T-helper 17 cell (primary cell): ENCODE results near the gene STMN3. TPM values are rescaled to one million over a fixed set of nuclear protein-coding genes. Genes with fewer than 3 reads are reported as not detected.
"Not testable (repeated sequence)": the region's sequence is repeated elsewhere in the genome, so short reads cannot be mapped to it uniquely, and the experiment has no call there.

ENCODE experiments used
- ATAC-seq: fragments of 150-1000 bp; cut with Tn5 transposase; 2 replicates; pipeline ENCODE4 v1.10.0; 2021; ENCODE audit warnings: mild to moderate bottlenecking, moderate library complexity
- DNase-seq, 3 donors: peaks; one replicate each; pipeline versions ENCODE4 v3.0.0 to v3.0.0-alpha.2; 2020 to 2021
- H3K9me3 ChIP-seq: one replicate; pipeline ENCODE4 v1.7.0; 2013; ENCODE audit warnings: low read length, mild to moderate bottlenecking; ENCODE audit not compliant: control insufficient read depth, poor library complexity, severe bottlenecking
- H3K27ac Mint-ChIP-seq: one replicate; pipeline ENCODE4 v1.8.0; 2022; ENCODE audit warnings: mild to moderate bottlenecking, moderate library complexity, mixed read lengths
- H3K27me3 Mint-ChIP-seq: one replicate; pipeline ENCODE4 v1.8.0; 2022; ENCODE audit warnings: mixed read lengths
- H3K36me3 Mint-ChIP-seq: one replicate; pipeline ENCODE4 v1.8.0; 2022; ENCODE audit warnings: low read depth, mixed read lengths
- H3K4me1 Mint-ChIP-seq: one replicate; pipeline ENCODE4 v1.8.0; 2022; ENCODE audit warnings: mild to moderate bottlenecking, mixed read lengths
- H3K4me3 Mint-ChIP-seq: one replicate; pipeline ENCODE4 v1.8.0; 2022; ENCODE audit warnings: mild to moderate bottlenecking, moderate library complexity, mixed read lengths
- total RNA-seq, 4 donors: library from RNA in 2 of 4; stranded (reverse) in 2 of 4; gene quantifications; one replicate each; pipeline ENCODE4 v1.2.3 and lab custom pipeline; 2022 to 2026

STMN3 gene
- total RNA-seq, 2 donors from 2014 or later: 51.0 to 67.4 TPM

- Mint-ChIP-seq H3K4me3 (no peak overlapping the region), H3K4me1 (peaks cover 15% of the 10 kb centered on the region), H3K27me3 (no peaks in the 10 kb centered on the region), H3K27ac (no peak overlapping the region), H3K36me3 (no peaks in the 10 kb centered on the region)
- DNase-seq: no peak
- no peaks in the 10 kb centered on the region for H3K9me3 ChIP-seq
- ATAC-seq: no peak
These were observed 9.0 kb upstream of the STMN3 start for GRCh38 chr20:63661959-63662812.

- H3K4me3 Mint-ChIP-seq: no peak overlapping the region
- no peak for DNase-seq
- no peaks in the 10 kb centered on the region for H3K27me3 Mint-ChIP-seq
- no peaks in the 10 kb centered on the region for H3K36me3 Mint-ChIP-seq
- no peak overlapping the region for H3K27ac Mint-ChIP-seq
- no peak for ATAC-seq
- H3K9me3 ChIP-seq: no peaks in the 10 kb centered on the region
- H3K4me1 Mint-ChIP-seq: peaks cover 18% of the 10 kb centered on the region
These were observed 7.9 kb upstream of the STMN3 start for GRCh38 chr20:63661108-63661507.

GRCh38 chr20:63660622-63661021 lies 7.4 kb upstream of the STMN3 start:
- DNase-seq (no peak), ATAC-seq (no peak)
- H3K36me3 Mint-ChIP-seq: no peaks in the 10 kb centered on the region
- no peaks in the 10 kb centered on the region for H3K9me3 ChIP-seq
- peak overlapping the region; percentile 19 for H3K4me3 Mint-ChIP-seq
- H3K27me3 Mint-ChIP-seq: no peaks in the 10 kb centered on the region
- H3K27ac Mint-ChIP-seq: no peak overlapping the region
- peaks cover 18% of the 10 kb centered on the region for H3K4me1 Mint-ChIP-seq

- not testable (repeated sequence) for ATAC-seq, H3K9me3 ChIP-seq, DNase-seq, H3K27me3 Mint-ChIP-seq, H3K36me3 Mint-ChIP-seq, H3K27ac Mint-ChIP-seq
- Mint-ChIP-seq H3K4me1 (peaks cover 18% of the 10 kb centered on the region), H3K4me3 (peak overlapping the region; percentile 19)
These were observed 7.0 kb upstream of the STMN3 start for GRCh38 chr20:63660174-63660573.

GRCh38 chr20:63659370-63659769 lies 6.1 kb upstream of the STMN3 start:
- Mint-ChIP-seq H3K36me3 (no peaks in the 10 kb centered on the region), H3K27me3 (no peaks in the 10 kb centered on the region), H3K4me1 (peaks cover 20% of the 10 kb centered on the region), H3K27ac (no peak overlapping the region), H3K4me3 (peak overlapping the region; percentile 96)
- ATAC-seq (no peak), DNase-seq (no peak)
- H3K9me3 ChIP-seq: no peaks in the 10 kb centered on the region

- ATAC-seq (peak; percentile 10), DNase-seq (no peak)
- H3K9me3 ChIP-seq: no peaks in the 10 kb centered on the region
- Mint-ChIP-seq H3K4me3 (peak overlapping the region; percentile 96), H3K27me3 (no peaks in the 10 kb centered on the region), H3K4me1 (peaks cover 27% of the 10 kb centered on the region), H3K36me3 (no peaks in the 10 kb centered on the region), H3K27ac (peak overlapping the region; percentile 88)
These were observed 5.5 kb upstream of the STMN3 start for GRCh38 chr20:63658749-63659187.

- H3K4me1 Mint-ChIP-seq: peaks cover 28% of the 10 kb centered on the region
- H3K27ac Mint-ChIP-seq: peak within 1 kb of the TSS; percentile 88
These were observed 4.9 kb upstream of the STMN3 start, which contains the start of gene RTEL1 for GRCh38 chr20:63657937-63658748. Gene RTEL1, plus strand, starts transcription at chr20:63658312. Its CDS starts 1,091 bp downstream, at chr20:63659403.

GRCh38 chr20:63657260-63657936 lies 4.2 kb upstream of the STMN3 start:
- no peaks in the 10 kb centered on the region for H3K36me3 Mint-ChIP-seq
- H3K4me1 Mint-ChIP-seq: peaks cover 28% of the 10 kb centered on the region
- peak overlapping the region; percentile 88 for H3K27ac Mint-ChIP-seq

More at GRCh38 chr20:63657937-63658748, 4.9 kb upstream of the STMN3 start, which contains the start of gene RTEL1:
- Mint-ChIP-seq H3K36me3 (no peaks in the 10 kb centered on the region), H3K27me3 (no peaks in the 10 kb centered on the region), H3K4me3 (peak within 1 kb of the TSS; percentile 96)
- no peaks in the 10 kb centered on the region for H3K9me3 ChIP-seq
- DNase-seq: peak; percentile 74 to 90 (median 76)
- peak; percentile 90 for ATAC-seq

GRCh38 chr20:63656451-63656850 lies 3.2 kb upstream of the STMN3 start:
- H3K9me3 ChIP-seq: no peaks in the 10 kb centered on the region
- peaks cover 31% of the 10 kb centered on the region for H3K4me1 Mint-ChIP-seq
- no peak overlapping the region for H3K4me3 Mint-ChIP-seq
- no peaks in the 10 kb centered on the region for H3K36me3 Mint-ChIP-seq
- DNase-seq: no peak
- H3K27me3 Mint-ChIP-seq: no peaks in the 10 kb centered on the region
- no peak for ATAC-seq
- no peak overlapping the region for H3K27ac Mint-ChIP-seq

More at GRCh38 chr20:63657260-63657936, 4.2 kb upstream of the STMN3 start:
- ATAC-seq (no peak), DNase-seq (no peak)
- no peaks in the 10 kb centered on the region for H3K9me3 ChIP-seq
- peak overlapping the region; percentile 96 for H3K4me3 Mint-ChIP-seq
- no peaks in the 10 kb centered on the region for H3K27me3 Mint-ChIP-seq

- DNase-seq: no peak
- no peak overlapping the region for H3K27ac Mint-ChIP-seq
- H3K9me3 ChIP-seq: no peaks in the 10 kb centered on the region
- no peaks in the 10 kb centered on the region for H3K27me3 Mint-ChIP-seq
- peaks cover 33% of the 10 kb centered on the region for H3K4me1 Mint-ChIP-seq
- H3K4me3 Mint-ChIP-seq: no peak overlapping the region
- no peaks in the 10 kb centered on the region for H3K36me3 Mint-ChIP-seq
- ATAC-seq: no peak
These were observed 2.0 kb upstream of the STMN3 start for GRCh38 chr20:63655249-63655648.

- H3K4me3 Mint-ChIP-seq: peak overlapping the region; percentile 82
- no peaks in the 10 kb centered on the region for H3K36me3 Mint-ChIP-seq
- peak overlapping the region; percentile 65 for H3K27ac Mint-ChIP-seq
- ATAC-seq: no peak
- H3K4me1 Mint-ChIP-seq: peaks cover 26% of the 10 kb centered on the region
- DNase-seq: no peak
- no peaks in the 10 kb centered on the region for H3K9me3 ChIP-seq
- H3K27me3 Mint-ChIP-seq: no peaks in the 10 kb centered on the region
These were observed 897 bp upstream of the STMN3 start for GRCh38 chr20:63653974-63654668.

GRCh38 chr20:63652192-63652980 lies 838 bp downstream of the STMN3 start:
- H3K36me3 Mint-ChIP-seq: no peaks in the 10 kb centered on the region
- H3K9me3 ChIP-seq: no peaks in the 10 kb centered on the region
- peak in 2 of 3 donors; percentile 57 for DNase-seq
- H3K4me1 Mint-ChIP-seq: peaks cover 24% of the 10 kb centered on the region
- peak; percentile 59 for ATAC-seq
- no peaks in the 10 kb centered on the region for H3K27me3 Mint-ChIP-seq
- peak overlapping the region; percentile 92 for H3K4me3 Mint-ChIP-seq
- no peak overlapping the region for H3K27ac Mint-ChIP-seq
